Caco-2 (cell line): ENCODE results near the gene TBATA. TPM values are rescaled to one million over a fixed set of nuclear protein-coding genes. Genes with fewer than 3 reads are reported as not detected.
A peak's percentile ranks its signal among the peaks of the same experiment; 100 is the strongest.
"Not testable (repeated sequence)": the region's sequence is repeated elsewhere in the genome, so short reads cannot be mapped to it uniquely, and the experiment has no call there.

Source experiments
- BruUV-seq: library from RNA; stranded (reverse); fragments of 400-500 nt; replicated peaks from 2 replicates; lab custom pipeline; 2021; lab: Mats Ljungman, UMichigan
- CTCF ChIA-PET: fragments of 300-600 bp; sonication (Branson Sonifier 250); formaldehyde crosslinking; loops from one replicate; lab custom pipeline; 2022; ENCODE audit warnings: antibody characterized with exemption; lab: Charles Lee
- POLR2A ChIA-PET: fragments of 300-600 bp; sonication (Branson Sonifier 250); formaldehyde crosslinking; loops from one replicate; lab custom pipeline; 2022; ENCODE audit warnings: antibody characterized with exemption; lab: Charles Lee
- DNase-seq, 2 experiments: peaks; one replicate each; pipeline versions ENCODE4 v3.0.0 to v3.0.0-alpha.2; 2020 to 2022
- H3K27me3 ChIP-seq: replicated peaks from 2 replicates; pipeline ENCODE4 v1.6.0; 2011; ENCODE audit warnings: low read length; ENCODE audit not compliant: control insufficient read depth, insufficient read depth
- H3K36me3 ChIP-seq: 2 replicates; pipeline ENCODE4 v1.5.1; 2011; ENCODE audit warnings: low read length; ENCODE audit not compliant: control insufficient read depth, insufficient read depth
- H3K4me1 ChIP-seq: fragments of 250-450 bp; sonication (Bioruptor Pico); 2 replicates; pipeline ENCODE4 v1.5.1; 2020; ENCODE audit warnings: mild to moderate bottlenecking
- H3K4me3 ChIP-seq: 2 replicates; pipeline ENCODE4 v1.5.1; 2011; ENCODE audit warnings: low read depth, mild to moderate bottlenecking, control low read depth, low read length
- H3K9me3 ChIP-seq: fragments of 250-450 bp; sonication (Bioruptor Pico); 2 replicates; pipeline ENCODE4 v1.5.1; 2020; ENCODE audit warnings: mild to moderate bottlenecking, moderate library complexity
- H3K27ac Mint-ChIP-seq: one replicate; pipeline ENCODE4 v1.8.0; 2022; ENCODE audit warnings: mixed read lengths; ENCODE audit not compliant: unreplicated experiment
- H3K27me3 Mint-ChIP-seq: one replicate; pipeline ENCODE4 v1.8.0; 2022; ENCODE audit warnings: mixed read lengths; ENCODE audit not compliant: insufficient read depth, unreplicated experiment
- H3K36me3 Mint-ChIP-seq: one replicate; pipeline ENCODE4 v1.8.0; 2022; ENCODE audit warnings: mild to moderate bottlenecking, mixed read lengths; ENCODE audit not compliant: insufficient read depth, unreplicated experiment
- H3K4me1 Mint-ChIP-seq: one replicate; pipeline ENCODE4 v1.8.0; 2022; ENCODE audit warnings: low read depth, mixed read lengths; ENCODE audit not compliant: unreplicated experiment
- H3K4me3 Mint-ChIP-seq: one replicate; pipeline ENCODE4 v1.8.0; 2022; ENCODE audit warnings: mild to moderate bottlenecking, moderate library complexity, mixed read lengths; ENCODE audit not compliant: unreplicated experiment
- H3K9me3 Mint-ChIP-seq: one replicate; pipeline ENCODE4 v1.8.0; 2022; ENCODE audit warnings: mixed read lengths; ENCODE audit not compliant: unreplicated experiment
- intact Hi-C: fragments of 100-400 bp; cut with micrococcal nuclease; formaldehyde crosslinking; loops from one replicate; pipeline ENCODE4 v1.10.0; 2022; ENCODE audit not compliant: unreplicated experiment
- total RNA-seq: library from RNA; stranded (reverse); gene quantifications from 2 replicates; pipeline ENCODE4 v1.2.3, GENCODE V29; 2022
- TF ChIP-seq, protein P1 (sequence below), 2 experiments: fragments of 200-600 bp in 1 of 2; IDR thresholded peaks; 1 replicate in 1 of 2; 2 replicates in 1 of 2; pipeline versions ENCODE4 v1.5.1 to v1.8.0; 2011 to 2022; ENCODE audit warnings: antibody characterized with exemption in 1 of 2, control low read depth in 1 of 2, inconsistent platforms in 1 of 2, low read depth in 1 of 2, low read length in 1 of 2, mild to moderate bottlenecking in 1 of 2, moderate library complexity in 1 of 2; ENCODE audit not compliant: insufficient read depth in 1 of 2, severe bottlenecking in 1 of 2, unreplicated experiment in 1 of 2

The TBATA gene
- total RNA-seq, 1 experiment from 2014 or later = not detected

DNA sequence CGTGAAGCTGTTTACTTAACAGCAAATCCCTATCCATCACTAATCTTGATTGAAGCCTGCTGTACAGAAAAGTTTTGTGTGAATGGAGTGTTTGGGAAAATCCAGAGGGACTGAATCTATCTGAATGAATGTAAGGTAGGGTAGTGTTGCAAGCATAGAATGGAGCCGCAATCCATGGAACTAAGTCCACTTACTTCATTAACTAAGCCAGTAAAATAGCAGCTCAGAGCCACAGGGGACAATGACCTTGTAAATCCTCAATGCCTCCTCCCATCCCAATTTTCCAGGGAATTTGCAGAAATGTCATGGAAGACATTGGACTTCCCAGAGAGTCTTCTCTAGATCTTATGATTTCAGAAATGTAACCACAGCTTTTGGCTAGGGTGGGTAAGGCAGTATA lies 15.2 kb downstream of the TBATA start:
- POLR2A ChIA-PET = no interaction called here
- H3K27me3 Mint-ChIP-seq = peaks cover 7% of the 10 kb centered on the region

GRCh38 chr10:70769121-70769520 lies 16.1 kb downstream of the TBATA start:
- POLR2A ChIA-PET = no interaction called here
- CTCF ChIA-PET = no interaction called here
- H3K36me3 Mint-ChIP-seq = no peaks in the 10 kb centered on the region
- TF ChIP-seq, protein P1, sequence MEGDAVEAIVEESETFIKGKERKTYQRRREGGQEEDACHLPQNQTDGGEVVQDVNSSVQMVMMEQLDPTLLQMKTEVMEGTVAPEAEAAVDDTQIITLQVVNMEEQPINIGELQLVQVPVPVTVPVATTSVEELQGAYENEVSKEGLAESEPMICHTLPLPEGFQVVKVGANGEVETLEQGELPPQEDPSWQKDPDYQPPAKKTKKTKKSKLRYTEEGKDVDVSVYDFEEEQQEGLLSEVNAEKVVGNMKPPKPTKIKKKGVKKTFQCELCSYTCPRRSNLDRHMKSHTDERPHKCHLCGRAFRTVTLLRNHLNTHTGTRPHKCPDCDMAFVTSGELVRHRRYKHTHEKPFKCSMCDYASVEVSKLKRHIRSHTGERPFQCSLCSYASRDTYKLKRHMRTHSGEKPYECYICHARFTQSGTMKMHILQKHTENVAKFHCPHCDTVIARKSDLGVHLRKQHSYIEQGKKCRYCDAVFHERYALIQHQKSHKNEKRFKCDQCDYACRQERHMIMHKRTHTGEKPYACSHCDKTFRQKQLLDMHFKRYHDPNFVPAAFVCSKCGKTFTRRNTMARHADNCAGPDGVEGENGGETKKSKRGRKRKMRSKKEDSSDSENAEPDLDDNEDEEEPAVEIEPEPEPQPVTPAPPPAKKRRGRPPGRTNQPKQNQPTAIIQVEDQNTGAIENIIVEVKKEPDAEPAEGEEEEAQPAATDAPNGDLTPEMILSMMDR (IDR thresholded peaks at IDR 0.05; ENCODE audit: insufficient read depth in 1 of 2, low read depth in 1 of 2, low read length in 1 of 2, severe bottlenecking in 1 of 2, unreplicated experiment in 1 of 2) = no peak
- peaks cover 17% of the 10 kb centered on the region for H3K9me3 Mint-ChIP-seq
- H3K9me3 ChIP-seq = peaks cover 21% of the 10 kb centered on the region
- BruUV-seq = no TSS peak
- H3K4me1 ChIP-seq = no peaks in the 10 kb centered on the region
- H3K27me3 Mint-ChIP-seq = peaks cover 7% of the 10 kb centered on the region
- H3K4me3 ChIP-seq = no peak overlapping the region
- H3K4me1 Mint-ChIP-seq = no peaks in the 10 kb centered on the region
- no peak for DNase-seq
- H3K36me3 ChIP-seq = no peaks in the 10 kb centered on the region
- no peak overlapping the region for H3K27ac Mint-ChIP-seq
- H3K27me3 ChIP-seq = no peaks in the 10 kb centered on the region
- H3K4me3 Mint-ChIP-seq = no peak overlapping the region
- intact Hi-C loops = no loop called here

More for the DNA sequence above, 15.2 kb downstream of the TBATA start:
- H3K27ac Mint-ChIP-seq = no peak overlapping the region
- no peak overlapping the region for H3K4me3 Mint-ChIP-seq
- TF ChIP-seq, protein P1 (IDR thresholded peaks at IDR 0.05; ENCODE audit: insufficient read depth in 1 of 2, low read depth in 1 of 2, low read length in 1 of 2, severe bottlenecking in 1 of 2, unreplicated experiment in 1 of 2) = no peak
- H3K4me3 ChIP-seq = no peak overlapping the region
- BruUV-seq = no TSS peak
- H3K9me3 Mint-ChIP-seq = peaks cover 14% of the 10 kb centered on the region
- no peaks in the 10 kb centered on the region for H3K4me1 Mint-ChIP-seq
- H3K27me3 ChIP-seq = no peaks in the 10 kb centered on the region
- intact Hi-C loops = no loop called here
- no peak for DNase-seq
- CTCF ChIA-PET = no interaction called here
- no peaks in the 10 kb centered on the region for H3K36me3 ChIP-seq
- H3K4me1 ChIP-seq = no peaks in the 10 kb centered on the region
- peaks cover 21% of the 10 kb centered on the region for H3K9me3 ChIP-seq
- H3K36me3 Mint-ChIP-seq = no peaks in the 10 kb centered on the region

GRCh38 chr10:70768026-70768685 lies 17.0 kb downstream of the TBATA start:
- H3K4me1 ChIP-seq, H3K27me3 ChIP-seq, intact Hi-C loops, POLR2A ChIA-PET, H3K4me3 Mint-ChIP-seq, H3K36me3 Mint-ChIP-seq, H3K27me3 Mint-ChIP-seq, BruUV-seq, H3K36me3 ChIP-seq, H3K4me3 ChIP-seq, H3K4me1 Mint-ChIP-seq, H3K27ac Mint-ChIP-seq: not testable (repeated sequence)
- peak in 1 of 2 experiments; percentile 21 for DNase-seq
- H3K9me3 Mint-ChIP-seq = peaks cover 17% of the 10 kb centered on the region
- peaks cover 21% of the 10 kb centered on the region for H3K9me3 ChIP-seq
- CTCF ChIA-PET = interaction anchor here (0.7 kb wide), 2 partner anchors 49 to 141 kb away, joined by 4 to 6 read pairs; no protein-coding TSS in a partner anchor
